B cell (primary cell): ENCODE results near the gene SELENOF.

ENCODE experiments used
- CTCF ChIP-seq: fragments of 200-600 bp; IDR thresholded peaks from one replicate; pipeline ENCODE4 v1.8.0; 2022; ENCODE audit warnings: antibody characterized with exemption, mild to moderate bottlenecking
- EZH2 ChIP-seq: IDR thresholded peaks from 2 replicates; pipeline ENCODE4 v1.6.1; 2012; ENCODE audit warnings: borderline replicate concordance, low read depth, mild to moderate bottlenecking, moderate library complexity, low read length; ENCODE audit not compliant: insufficient read depth, poor library complexity, severe bottlenecking

DNA sequence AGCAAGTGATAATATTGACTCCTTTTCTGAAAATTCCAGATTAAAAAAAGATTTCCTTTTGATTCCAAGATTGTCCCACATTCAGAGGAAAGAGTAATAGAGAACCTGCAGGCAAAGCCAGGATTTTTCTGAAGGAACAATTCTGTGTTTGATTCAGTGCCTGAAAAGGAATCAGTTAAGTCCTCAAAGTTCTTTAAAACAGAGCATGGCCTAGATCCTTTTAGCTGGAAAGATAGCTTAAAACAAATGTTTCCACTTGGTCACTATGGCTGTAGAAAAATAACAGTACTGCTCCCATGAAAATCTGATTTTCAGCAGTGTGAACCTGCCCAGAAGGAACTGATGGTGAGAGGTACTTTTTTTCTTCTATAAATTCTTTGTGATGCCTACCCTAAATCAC, 42.3 kb upstream of the SELENOF start:
- TF ChIP-seq EZH2 (no peak), CTCF (no peak)
